Stimulated activated CD8-positive, alpha-beta memory T cell treated with anti-CD3 and anti-CD28 coated beads, Interleukin-7, amount 100 ng/mL, for 4 hours (primary cell): ENCODE results near the gene TCOF1.

Source experiments
- DNase-seq, 2 donors: peaks; one replicate each; pipeline ENCODE4 v3.0.0-alpha.2; 2020; ENCODE audit warnings: low read depth in 2 of 2

The TCOF1 gene

DNA sequence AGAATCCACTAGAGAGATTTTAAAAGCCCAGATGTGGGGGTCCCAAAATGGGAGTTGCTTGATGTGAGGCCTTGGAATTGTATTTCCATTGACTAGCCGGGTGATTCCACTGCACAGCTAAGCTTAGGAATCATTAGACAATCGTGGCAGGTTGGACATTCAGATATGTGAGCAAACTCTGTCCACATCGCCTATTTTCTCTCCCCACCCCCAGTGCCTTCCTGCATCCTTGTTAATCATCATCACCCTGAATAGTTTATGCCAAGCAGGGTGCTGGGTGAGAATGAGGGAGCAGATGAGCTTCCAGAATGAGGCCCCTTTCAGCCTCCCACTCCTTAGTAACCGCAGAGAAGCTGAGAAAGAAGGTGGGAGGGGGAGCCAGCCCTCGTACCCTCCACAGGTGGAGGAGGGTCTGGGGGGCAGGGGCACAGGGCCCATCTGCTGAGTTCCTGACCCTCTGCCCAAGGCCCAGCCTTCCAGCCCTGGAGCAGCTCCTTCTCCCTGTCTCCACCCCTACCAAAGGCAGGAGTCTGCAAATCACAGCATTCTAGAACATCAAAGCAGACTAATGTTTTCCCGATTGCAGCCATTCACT lies 7.7 kb upstream of the TCOF1 start:
- no peak for DNase-seq

DNA sequence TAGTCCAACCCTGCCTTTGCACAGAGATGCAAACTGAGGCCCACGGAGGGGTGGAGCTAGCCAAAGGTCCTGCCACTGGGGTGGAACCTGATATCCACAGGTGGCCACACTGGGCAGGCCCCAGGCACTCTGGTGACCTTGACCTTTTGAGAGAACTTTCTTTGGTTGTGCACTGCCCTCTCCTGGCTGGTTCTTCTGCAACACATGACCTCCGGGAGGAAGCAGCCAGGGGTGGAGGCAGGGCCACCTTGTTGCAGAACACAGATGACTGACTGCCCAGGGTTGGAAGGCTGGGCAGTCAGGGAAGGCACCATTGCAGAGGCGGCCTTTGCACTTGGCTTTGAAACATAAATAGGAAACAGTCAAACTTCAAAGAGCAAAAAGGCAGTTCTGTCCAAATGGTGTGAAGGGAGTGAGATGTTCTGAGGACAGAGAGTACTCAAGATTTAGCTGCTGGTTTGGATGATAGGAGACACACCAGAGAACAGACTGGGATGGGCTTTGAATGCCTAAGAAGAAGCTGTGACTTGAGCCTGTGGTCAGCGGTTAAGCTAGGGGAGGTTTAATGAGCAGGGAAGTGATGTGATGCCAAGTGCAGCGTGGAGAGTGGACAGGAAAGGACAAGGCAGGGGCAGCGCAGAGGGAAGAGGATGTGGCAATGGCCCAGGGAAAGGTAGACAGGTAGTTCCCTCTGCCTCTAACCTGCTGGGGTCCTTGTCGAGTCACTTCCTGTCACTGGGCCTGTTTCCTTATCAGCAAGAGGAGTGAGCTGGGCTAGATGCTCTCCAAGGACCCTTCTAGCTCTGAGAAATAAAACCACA lies 6.8 kb upstream of the TCOF1 start:
- peak in 1 of 2 donors; percentile 12 for DNase-seq

DNA sequence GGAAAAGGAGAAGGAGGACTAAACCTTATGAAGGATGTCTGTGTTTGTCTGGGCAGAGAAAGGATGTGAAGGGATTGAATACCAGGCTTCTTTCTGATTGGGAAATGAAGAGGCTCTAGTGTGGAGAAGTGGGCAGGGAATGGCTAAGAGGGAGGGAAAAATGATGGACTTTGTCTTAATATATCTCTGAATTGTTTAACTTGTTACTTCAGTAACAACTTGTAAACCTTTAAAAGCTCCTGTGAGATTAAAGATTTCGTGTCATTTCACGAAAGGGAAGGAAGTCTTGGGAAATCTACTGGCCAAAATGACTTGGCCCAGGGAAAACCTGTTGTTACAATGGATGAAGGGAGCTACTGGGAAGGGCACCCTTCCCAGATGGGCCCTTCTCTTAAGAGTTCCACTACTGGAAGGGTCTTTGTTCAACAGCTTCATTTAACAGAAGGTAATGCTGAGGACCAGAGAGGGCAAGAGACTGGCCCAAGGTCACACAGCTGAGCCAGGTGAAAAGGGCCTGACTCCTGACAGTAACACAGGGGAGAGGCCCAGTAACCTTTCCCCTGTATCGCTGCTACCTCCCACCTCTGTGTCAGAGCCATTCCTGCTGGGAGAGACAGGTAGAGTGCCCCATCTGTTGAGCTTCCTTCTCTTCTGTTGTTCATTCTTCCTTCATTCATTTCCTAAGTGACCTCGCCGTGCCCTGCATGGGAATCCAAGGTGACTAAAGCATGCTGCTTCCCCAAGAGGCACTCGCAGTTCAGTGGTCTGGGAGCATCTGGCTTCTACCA lies 5.1 kb upstream of the TCOF1 start:
- DNase-seq, result no peak

DNA sequence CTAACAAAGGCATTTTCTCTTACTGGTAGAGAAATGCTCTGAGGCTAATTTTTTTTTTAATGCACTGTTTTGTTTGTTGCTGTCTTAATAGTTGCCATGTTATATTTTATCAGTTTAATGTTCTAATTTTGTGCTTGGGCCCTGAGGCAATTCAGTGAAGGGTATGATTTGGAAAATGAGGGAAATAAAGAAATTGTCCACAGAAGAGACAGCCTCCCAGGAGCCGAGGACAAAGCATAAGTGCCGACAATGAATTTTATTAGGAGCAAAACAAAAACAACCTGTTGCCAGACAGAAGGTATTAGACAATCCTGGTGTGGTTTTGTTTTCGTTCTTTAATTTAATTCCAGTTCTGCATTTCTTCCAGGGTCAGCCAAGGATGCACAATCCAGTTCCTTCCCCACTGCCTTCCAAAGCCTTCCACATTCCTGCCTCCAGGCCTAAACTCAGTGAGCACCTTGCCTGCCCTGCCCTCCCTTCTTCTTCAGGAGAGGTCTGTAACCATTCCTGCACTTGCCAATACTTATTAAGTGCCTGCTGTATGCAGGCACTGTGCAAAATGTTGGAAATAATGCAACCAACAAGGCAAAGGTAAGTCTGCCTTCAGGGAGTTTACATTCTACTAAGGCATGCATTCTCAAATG lies 4.3 kb upstream of the TCOF1 start:
- no peak for DNase-seq

DNA sequence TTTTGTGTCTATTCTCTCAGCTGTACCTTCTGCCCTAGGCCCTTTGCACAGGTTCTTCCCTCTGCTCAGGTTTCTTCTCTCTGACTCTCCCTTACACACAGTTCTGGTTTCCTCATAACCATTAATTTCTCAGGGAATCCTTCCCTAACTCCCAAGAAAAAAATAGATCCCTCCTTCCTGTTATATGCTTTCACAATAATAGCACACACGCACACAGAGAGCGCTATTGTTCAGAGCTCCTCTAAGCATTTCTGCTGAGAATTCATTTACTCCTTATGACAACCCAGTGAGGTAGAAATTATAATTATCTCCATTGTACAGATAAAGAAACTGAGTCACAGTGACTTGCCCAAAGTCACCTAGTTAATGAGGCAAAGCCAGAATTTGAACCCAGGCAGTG lies 1.7 kb upstream of the TCOF1 start:
- no peak for DNase-seq

DNA sequence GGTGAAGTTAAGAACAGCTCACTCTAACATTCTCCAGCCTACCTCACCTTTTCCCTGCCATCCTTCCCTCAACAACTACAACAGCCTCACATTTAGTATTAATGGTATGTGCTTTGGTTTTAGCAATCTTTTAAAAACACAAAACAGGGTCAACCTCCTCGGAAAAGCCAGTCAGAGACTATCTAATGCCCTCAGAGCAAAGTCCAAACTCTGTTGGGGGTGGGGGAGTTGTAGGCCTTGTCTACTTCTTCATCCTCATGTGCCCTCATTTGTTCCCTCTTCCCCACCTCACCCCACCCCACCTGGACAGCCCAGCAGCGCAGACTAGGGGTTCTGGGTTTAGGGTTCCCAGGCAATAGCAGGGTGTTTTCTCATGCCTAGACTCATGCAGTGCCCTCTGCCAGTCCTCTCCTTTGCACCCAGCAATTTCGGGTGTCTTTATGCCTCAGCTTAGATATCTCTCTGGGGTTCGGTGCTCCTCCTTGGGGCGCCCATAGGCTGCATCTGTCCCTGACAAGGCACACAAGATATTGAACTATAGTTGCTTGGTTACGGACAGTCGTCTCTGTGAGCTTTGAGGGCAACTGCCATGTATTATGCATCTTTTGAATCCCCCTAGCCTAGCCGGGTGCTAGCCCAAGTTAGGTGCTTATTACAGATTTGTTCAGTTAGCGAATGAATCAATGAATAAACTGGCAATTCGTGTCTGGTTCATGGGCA lies 762 bp upstream of the TCOF1 start:
- no peak for DNase-seq

DNA sequence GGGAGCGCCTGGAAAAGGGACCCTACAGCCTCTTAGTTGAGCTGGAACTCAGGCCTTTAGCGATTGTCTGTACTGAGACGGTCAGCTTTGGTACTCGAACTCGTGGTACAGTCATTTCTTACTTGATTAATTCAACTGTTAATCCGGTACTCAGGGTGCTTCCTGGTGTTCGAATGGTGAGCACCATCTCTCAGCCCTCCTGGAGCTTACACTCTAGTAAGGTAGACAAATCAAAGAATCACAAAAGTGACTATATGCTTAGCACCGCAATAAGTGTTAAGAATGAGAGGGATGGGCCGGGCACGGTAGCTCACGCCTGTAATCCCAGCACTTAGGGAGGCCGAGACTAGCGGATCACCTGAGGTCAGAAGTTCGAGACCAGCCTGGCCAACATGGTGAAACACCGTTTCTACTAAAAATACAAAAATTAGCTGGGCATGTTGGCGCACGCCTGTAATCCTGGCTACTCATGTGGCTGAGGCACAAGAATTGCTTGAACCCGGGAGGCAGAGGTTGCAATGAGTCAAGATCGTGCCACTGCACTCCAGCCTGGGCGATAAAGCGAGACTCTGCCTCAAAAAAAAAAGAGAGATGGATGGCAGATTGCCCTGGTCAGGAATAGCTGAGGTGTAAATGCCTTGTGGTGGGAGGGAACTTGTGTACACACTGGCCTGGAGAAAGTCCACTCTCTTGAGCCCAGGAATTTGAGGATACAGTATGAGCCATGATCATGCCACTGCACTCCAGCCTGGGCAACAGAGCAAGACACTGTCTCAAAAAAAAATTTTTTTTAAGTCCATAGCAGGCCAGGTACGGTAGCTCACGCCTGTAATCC lies 981 bp downstream of the TCOF1 start:
- no peak for DNase-seq

DNA sequence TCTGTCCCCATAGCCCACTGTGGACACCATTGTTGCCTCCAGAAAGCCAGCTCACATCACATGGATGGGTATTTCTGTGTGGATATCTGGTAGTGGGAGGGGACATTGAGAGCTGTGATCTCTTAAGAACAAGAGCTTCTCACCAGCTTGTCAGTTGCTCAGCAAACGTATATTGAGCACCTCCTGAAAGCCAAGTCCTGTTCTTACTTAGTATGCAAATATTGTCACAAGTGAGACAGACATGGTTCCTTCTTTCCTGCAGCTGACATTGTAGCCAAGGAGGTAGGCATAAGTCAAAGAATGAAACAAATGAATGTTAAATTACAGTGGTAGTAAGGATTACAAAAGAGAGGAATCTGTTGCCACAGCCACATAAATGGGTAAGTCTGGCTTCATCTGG lies 3.8 kb downstream of the TCOF1 start:
- DNase-seq, result no peak

DNA sequence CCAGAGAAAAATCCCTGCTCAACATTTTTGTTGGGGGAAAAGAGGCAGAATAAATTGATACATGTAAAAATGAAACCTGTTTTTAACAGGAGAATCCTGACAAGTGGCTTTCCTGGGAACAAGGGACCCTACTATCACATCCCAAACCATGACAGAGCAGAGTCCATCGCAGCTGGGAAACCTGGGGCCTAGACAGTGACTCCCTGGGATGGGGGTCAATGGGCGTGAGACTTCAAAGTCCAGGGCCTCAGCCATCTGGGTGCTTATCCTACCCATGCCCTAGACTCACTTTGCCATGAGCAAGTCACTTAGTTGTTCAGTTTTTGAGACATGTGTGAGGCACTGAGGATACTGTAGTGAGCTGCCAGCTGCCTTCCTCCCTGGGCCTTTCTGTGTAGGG lies 5.7 kb downstream of the TCOF1 start:
- no peak for DNase-seq

DNA sequence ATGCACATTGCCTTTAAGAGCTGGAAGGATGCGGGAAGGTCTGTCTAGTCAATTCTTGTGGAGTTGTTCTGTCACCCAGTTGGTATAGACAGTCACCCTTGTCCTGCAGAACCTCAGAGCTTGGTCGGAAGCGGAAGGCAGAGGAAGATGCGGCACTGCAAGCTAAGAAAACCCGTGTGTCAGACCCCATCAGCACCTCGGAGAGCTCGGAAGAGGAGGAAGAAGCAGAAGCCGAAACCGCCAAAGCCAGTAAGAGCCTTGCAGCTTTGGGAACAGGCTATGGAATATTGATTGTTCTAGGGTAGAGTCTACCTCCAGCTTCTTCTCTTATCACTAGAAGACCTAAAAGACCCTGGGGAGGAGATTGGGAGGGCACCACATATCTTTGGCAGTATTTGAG lies 6.5 kb downstream of the TCOF1 start:
- no peak for DNase-seq

DNA sequence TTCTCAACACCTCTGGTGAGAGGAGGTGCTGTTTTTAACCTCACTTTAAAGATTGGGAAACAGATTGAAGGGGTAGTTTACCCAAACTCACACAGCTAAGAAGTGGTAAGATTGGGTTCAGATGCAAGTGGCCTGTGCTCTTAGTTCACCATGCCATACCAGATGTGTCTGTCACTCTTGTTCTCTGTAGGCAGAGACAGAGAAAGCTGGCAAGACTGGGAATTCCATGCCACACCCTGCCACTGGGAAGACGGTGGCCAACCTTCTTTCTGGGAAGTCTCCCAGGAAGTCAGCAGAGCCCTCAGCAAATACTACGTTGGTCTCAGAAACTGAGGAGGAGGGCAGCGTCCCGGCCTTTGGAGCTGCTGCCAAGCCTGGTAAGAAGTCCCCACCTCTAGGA lies 11.0 kb downstream of the TCOF1 start:
- DNase-seq, result no peak

DNA sequence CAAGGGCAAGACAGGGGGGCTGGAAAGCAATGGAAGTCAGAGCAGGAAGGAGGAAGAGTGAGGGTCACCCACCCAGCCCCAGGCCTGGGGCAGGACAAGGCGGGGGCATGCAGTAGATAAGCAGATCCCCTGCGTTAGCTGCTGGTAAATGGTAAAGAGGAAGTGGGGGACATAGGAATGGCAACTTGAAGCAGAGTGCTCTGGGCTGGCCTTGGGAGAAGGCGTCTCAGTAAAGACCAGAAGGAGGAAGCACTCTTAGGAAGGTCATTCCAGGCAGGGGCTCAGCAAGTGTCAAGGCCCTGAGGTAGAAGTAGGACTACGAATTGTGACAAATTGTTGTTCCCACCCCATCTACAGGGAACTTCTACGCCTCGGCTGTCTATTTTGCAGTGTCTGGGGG lies 15.1 kb downstream of the TCOF1 start:
- no peak for DNase-seq

DNA sequence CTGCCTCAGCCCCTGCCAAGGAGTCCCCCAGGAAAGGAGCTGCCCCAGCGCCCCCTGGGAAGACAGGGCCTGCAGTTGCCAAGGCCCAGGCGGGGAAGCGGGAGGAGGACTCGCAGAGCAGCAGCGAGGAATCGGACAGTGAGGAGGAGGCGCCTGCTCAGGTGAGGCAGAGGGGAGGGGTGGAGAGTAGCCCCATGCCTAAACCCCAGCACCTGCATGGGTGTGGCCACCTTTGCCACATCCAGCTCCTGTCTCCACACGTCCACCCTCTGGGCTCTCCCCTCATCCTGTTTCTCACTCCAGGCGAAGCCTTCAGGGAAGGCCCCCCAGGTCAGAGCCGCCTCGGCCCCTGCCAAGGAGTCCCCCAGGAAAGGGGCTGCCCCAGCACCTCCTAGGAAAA lies 17.2 kb downstream of the TCOF1 start:
- no peak for DNase-seq

DNA sequence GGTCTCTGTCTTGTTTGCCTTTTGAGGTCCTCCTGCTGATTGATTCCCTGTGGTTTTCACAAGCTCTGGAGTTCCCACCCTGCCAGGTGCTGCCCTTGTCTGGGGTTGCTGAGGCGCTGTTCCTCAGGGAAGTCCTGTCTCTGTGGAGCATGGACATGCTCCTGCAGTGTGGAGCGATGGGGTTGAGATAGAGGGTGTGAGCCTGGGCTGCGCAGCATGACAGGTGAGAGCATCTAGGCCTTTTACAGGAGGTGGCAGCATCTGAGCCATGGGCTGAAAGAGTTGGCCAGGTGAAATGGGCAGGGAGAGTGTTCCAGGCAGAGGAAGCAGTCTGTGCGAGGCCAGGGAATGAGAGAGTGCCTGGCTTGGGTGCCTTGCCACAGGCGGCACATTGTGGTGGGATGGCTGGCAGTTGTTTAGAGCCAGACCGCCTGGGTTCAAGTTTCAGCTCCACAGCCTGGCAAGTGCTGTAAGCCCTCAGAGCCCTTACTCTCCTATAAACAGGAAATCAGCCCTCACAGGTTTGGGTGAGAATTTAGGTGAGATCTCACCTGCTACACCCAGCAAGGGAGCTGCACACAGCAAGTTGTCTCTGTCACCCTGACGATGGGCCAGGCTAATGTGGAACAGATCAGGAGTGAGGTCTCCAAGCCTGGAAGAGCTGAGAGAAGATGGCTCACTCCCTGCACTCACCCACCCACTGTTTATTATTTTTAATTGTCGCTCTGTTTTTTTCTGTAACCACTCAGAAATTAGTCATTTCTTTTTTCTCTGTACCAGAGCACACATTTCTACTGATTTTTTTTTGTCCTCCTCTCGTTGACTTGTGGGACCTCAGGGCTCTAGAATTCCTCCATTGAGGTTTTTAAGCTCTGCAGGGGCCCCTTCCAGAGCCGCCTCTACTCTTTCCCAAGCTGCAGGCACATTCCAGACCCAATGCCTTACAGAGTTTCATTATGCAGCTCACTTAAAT lies 19.6 kb downstream of the TCOF1 start:
- DNase-seq, result no peak

DNA sequence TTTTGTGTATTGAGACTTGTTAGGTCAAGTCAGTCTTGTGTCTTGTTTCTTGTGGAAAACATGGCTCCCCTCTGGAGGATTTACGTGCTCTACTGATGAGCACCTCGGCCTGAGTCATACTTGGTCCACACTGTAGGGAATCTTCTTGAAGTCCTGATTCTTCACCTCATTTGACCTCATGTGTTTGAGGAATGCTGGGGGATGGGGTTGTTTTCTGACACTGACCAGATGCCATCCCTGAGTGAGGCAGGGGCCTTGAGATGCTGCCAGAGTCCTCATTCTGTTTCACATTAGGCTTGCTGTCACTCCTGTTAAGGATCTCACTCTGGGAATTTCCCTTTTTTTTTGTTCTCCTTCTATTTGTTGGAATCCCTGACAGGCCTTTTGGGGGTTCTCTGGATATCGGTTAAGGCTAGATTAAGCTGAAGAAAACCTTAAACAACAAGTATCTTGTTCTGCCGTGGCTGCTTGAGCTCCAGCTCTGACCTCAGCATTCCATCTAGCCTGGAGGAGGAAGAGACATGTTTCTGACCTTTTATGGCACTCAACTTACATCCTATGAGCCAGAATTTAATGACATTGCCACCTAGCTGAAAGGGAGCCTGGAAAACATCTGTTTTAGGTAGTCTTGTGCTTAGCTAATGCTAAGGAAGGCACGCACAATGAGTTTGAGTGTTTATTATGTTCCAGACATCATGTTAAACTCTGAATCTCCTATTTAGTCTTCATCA lies 20.6 kb downstream of the TCOF1 start:
- no peak for DNase-seq

DNA sequence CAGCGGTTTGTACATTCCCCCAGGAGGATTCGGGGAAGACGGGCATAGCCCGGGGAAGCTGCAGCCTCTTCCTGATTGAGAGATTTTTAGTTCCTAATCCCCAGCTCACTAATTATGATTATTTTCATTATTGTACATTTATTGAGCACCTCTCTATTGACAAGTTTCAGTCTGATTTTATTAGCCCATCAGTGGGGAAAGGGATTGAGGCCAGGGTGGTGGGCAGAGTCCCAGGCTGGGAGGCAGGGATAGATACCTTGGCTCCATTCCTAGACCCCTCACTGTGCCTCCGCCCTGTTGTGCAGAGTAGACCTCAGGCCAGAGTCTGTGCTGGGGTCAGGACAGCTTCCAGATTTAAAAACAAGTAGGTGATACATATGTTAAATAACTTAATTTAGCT lies 27.2 kb downstream of the TCOF1 start:
- no peak for DNase-seq

DNA sequence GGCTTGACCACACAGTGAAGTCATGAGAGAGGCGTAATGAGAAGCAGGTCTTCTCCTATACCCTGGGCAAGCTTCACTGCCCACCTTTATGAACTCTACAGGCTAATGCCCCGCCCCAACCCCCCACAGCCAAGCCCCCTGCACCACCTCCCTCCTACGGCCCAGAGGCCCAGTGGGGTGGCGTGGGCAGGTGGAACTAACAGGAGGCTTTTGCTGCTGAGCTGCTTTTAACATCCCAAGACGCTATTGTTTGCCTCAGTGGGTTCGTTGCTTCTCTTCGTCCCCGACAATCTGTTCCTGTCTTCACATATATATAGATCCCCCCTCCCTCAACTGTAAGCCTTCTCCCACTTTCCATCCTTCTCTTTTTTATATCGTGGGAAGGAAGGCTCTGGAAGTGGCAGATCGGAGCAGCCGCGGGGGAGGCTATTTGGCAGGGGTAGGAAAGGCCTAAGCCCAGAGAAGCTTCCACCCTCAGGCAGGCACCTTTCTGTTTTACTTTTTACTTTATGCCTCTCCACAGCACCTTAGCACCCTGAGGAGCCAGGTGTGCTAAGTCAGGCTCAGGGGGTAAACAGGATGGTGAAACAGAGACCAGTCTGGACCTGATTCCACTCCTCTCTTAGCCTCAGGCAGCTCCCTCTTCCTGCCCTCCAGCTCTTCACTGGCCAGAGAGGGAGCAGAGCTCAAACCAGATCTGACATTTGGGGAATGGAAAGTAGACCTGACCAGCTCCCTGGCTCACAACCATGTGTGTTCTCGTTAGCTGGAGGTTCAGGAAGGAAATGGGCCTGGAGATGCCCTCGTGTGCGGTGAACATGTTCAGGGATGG lies 28.7 kb downstream of the TCOF1 start:
- no peak for DNase-seq
